Stimulated activated CD8-positive, alpha-beta memory T cell treated with anti-CD3 and anti-CD28 coated beads, Interleukin-7, amount 100 ng/mL, for 24 hours (primary cell): ENCODE results near the gene RFX3.

ENCODE experiments used
- DNase-seq: peaks from one replicate; pipeline ENCODE4 v3.0.0-alpha.2; 2020; ENCODE audit warnings: low read depth

RFX3 gene

GRCh38 chr9:3525836-3526164, at the start of gene RFX3:
Gene RFX3, minus strand, starts transcription at chr9:3526001. Its CDS starts 130,413 bp downstream, at chr9:3395588.
- peak; percentile 81 for DNase-seq

GRCh38 chr9:3571500-3571899, 45.7 kb upstream of the RFX3 start:
- no peak for DNase-seq

- no peak for DNase-seq
Observed at GRCh38 chr9:3569529-3569928, 43.7 kb upstream of the RFX3 start.

- no peak for DNase-seq
Observed at GRCh38 chr9:3567988-3568387, 42.2 kb upstream of the RFX3 start.

- DNase-seq: no peak
Observed at GRCh38 chr9:3553076-3553765, 27.4 kb upstream of the RFX3 start.

GRCh38 chr9:3549225-3549624, 23.4 kb upstream of the RFX3 start:
- DNase-seq: no peak

- no peak for DNase-seq
Observed at GRCh38 chr9:3548648-3549047, 22.8 kb upstream of the RFX3 start.

GRCh38 chr9:3541206-3541605, 15.4 kb upstream of the RFX3 start:
- DNase-seq: no peak

GRCh38 chr9:3534614-3535404, 9.0 kb upstream of the RFX3 start:
- no peak for DNase-seq

- no peak for DNase-seq
Observed at GRCh38 chr9:3532158-3532557, 6.4 kb upstream of the RFX3 start.

- DNase-seq: peak; percentile 26
Observed at GRCh38 chr9:3528451-3528850, 2.6 kb upstream of the RFX3 start.

GRCh38 chr9:3526997-3527940, 1.5 kb upstream of the RFX3 start:
- DNase-seq: no peak

GRCh38 chr9:3526165-3526996, 580 bp upstream of the RFX3 start:
- peak; percentile 75 for DNase-seq

- no peak for DNase-seq
Observed at GRCh38 chr9:3525096-3525835, 535 bp downstream of the RFX3 start.

GRCh38 chr9:3521966-3522365, 3.8 kb downstream of the RFX3 start:
- DNase-seq: no peak

- no peak for DNase-seq
Observed at GRCh38 chr9:3520564-3520963, 5.2 kb downstream of the RFX3 start.

GRCh38 chr9:3517377-3518048, 8.3 kb downstream of the RFX3 start:
- no peak for DNase-seq

GRCh38 chr9:3516667-3517330, 9.0 kb downstream of the RFX3 start:
- DNase-seq: no peak

GRCh38 chr9:3515405-3515804, 10.4 kb downstream of the RFX3 start:
- no peak for DNase-seq

- DNase-seq: no peak
Observed at GRCh38 chr9:3514786-3515185, 11.0 kb downstream of the RFX3 start.
